NB4 (cell line): ENCODE data around the gene CCDC77.

Experiments
- DNase-seq: peaks from one replicate; pipeline ENCODE4 v3.0.0; 2010; ENCODE audit warnings: low read depth
- H3K4me3 ChIP-seq: one replicate; pipeline ENCODE4 v1.5.1; 2011; ENCODE audit warnings: mild to moderate bottlenecking, low read depth, low read length, moderate library complexity
- MYC ChIP-seq: IDR thresholded peaks from 2 replicates; pipeline ENCODE4 v1.6.1; 2011; ENCODE audit warnings: low read depth, low read length
- POLR2A ChIP-seq: IDR thresholded peaks from 2 replicates; pipeline ENCODE4 v1.6.1; 2011; ENCODE audit warnings: mild to moderate bottlenecking; ENCODE audit not compliant: insufficient read length; ENCODE audit errors: extremely low read depth
- TF ChIP-seq, protein P1 (sequence below): IDR thresholded peaks from one replicate; pipeline ENCODE4 v1.5.1; 2012; ENCODE audit warnings: low read depth, low read length
- TF ChIP-seq, protein P2 (sequence below): IDR thresholded peaks from 2 replicates; pipeline ENCODE4 v1.6.1; 2011; ENCODE audit warnings: low read depth, low read length

Gene CCDC77

DNA sequence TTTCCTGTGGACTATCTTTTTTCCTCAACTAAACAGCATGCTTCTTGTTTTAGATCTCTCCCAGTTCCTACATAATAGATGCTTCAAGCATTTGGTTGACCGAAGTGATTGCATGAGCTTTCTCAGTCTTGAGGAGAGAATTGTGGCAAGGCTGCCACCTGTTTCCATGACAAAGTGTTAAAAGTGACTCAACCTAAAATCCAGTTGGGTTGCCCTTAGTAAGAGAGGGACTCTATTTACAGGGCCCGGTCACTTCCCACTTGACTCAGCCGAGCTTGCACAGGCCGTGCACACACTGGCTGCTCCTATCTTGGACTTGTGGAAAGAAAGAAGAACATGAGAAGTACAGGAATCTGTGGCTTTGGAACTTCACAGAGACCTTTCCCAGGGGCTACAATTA is 56.2 kb downstream of the CCDC77 start:
- TF ChIP-seq, protein P1, sequence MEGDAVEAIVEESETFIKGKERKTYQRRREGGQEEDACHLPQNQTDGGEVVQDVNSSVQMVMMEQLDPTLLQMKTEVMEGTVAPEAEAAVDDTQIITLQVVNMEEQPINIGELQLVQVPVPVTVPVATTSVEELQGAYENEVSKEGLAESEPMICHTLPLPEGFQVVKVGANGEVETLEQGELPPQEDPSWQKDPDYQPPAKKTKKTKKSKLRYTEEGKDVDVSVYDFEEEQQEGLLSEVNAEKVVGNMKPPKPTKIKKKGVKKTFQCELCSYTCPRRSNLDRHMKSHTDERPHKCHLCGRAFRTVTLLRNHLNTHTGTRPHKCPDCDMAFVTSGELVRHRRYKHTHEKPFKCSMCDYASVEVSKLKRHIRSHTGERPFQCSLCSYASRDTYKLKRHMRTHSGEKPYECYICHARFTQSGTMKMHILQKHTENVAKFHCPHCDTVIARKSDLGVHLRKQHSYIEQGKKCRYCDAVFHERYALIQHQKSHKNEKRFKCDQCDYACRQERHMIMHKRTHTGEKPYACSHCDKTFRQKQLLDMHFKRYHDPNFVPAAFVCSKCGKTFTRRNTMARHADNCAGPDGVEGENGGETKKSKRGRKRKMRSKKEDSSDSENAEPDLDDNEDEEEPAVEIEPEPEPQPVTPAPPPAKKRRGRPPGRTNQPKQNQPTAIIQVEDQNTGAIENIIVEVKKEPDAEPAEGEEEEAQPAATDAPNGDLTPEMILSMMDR: no peak
- TF ChIP-seq, protein P2, sequence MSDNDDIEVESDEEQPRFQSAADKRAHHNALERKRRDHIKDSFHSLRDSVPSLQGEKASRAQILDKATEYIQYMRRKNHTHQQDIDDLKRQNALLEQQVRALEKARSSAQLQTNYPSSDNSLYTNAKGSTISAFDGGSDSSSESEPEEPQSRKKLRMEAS: no peak
- TF ChIP-seq MYC (no peak), POLR2A (no peak)
- no peak overlapping the region for H3K4me3 ChIP-seq
- no peak for DNase-seq

DNA sequence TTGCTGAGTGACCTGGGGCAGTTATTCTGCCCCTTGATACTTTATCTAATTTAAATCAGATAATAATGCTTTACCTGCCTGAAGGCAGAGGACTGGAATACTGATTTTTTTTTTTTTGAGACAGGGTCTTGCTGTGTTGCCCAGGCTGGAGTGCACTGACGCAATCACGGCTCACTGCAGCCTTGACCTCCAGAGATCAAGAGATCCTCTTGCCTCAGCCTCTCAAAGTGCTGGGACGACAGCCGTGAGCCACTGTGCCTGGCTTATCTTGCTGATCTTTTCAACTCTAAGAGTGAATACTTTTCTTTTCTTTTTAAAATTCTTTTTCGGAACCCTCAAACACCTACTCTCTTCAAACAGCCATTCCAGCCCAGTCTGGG is 57.6 kb downstream of the CCDC77 start:
- no peak for TF ChIP-seq MYC
- TF ChIP-seq POLR2A: no peak
- TF ChIP-seq, protein P2: no peak
- TF ChIP-seq, protein P1: no peak
- no peak overlapping the region for H3K4me3 ChIP-seq
- no peak for DNase-seq

DNA sequence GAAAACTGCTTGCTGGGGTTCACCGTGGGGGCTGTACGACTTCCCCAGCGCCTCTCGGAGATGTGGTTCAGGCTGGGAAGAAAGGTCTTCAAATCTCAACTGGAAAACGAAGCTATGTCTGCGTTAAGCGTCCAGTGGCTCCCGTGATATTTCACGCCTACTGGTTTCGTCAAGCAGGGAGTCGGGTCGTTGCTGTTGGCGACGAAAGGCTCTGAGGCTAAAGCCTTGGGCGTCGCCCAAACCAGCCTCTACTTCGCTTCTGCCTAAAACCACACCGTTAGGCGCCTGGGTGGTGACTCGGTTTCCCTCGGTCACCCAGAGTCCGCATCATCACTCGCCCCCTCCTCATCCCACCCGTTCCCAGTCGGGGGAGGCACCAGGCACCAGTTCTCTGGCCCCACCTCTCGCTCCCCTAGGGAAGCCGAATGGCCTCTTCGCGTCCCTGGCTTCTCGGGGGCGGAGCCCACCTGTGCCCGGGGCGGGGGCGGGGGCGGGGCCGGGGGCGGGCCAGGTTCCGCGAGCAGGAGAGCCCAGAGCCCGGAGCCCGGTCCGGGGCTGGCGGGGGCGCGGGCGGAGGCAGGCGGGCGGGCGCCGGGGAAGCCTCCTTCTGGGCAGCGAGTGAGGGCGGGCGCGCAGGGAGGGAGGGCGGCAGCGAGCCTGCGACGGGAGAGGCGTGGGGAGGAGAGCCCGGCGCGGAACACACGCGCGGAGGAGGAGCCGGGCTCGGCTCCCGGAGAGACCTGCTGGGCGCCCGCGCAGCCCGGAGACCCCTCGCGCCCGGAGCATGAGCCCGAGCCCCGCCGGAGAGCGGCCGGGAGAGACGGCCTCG is 58.2 kb downstream of the CCDC77 start, which contains the start of gene B4GALNT3:
Gene B4GALNT3, plus strand, starts transcription at position 510 of the 829 bp plus-strand sequence. CDS start 438 bp downstream, outside the sequence.
- DNase-seq: peak; percentile 47
- no peak for TF ChIP-seq MYC
- TF ChIP-seq, protein P1: no peak
- TF ChIP-seq, protein P2: no peak
- TF ChIP-seq POLR2A: no peak
- H3K4me3 ChIP-seq: peak within 1 kb of the TSS; percentile 28

DNA sequence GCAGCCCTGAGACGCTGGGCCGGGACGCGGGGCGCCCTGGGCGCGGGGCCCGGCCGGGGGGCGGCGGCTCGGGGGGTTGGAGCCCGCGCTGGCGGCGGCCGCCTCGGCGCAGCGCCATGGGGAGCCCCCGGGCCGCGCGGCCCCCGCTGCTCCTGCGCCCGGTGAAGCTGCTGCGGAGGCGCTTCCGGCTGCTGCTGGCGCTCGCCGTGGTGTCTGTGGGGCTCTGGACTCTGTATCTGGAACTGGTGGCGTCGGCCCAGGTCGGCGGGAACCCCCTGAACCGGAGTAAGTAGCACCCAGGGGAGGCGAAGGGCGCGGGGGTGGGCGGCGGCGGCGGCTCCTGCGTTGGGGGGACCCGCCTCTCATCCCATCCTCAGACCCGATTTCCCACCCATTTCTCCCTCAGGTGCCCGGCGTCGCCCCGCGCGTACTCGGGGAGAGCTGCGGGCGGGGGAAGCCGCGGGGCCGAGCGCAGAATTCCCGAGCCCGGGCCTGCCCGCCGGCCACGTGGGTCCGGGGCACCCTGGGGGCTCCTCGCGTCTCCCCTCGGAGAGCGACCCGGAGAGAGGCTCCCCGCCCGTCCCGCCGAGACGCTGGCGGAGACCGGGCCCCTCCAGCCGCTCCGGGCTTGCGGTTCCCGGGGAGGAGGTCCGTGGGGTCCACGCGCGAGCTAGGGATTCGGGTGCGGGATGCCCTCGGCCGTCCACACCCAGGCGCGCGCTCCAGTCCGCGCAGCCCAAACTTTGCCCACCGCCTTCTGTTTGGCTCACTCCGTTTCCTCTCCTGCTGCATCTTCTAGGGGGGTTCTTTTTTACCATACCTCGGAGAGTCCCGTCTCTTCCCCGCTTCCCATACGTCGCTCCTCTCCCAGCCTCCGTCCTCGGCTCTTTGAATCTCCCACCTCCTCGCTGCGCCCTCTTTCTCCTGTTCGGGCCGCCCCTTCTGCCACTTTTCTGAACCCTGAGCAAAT is 59.1 kb downstream of the CCDC77 start:
- no peak overlapping the region for H3K4me3 ChIP-seq
- peak; percentile 25 for DNase-seq
- TF ChIP-seq, protein P1: no peak
- TF ChIP-seq, protein P2: no peak
- TF ChIP-seq MYC (no peak), POLR2A (no peak)

DNA sequence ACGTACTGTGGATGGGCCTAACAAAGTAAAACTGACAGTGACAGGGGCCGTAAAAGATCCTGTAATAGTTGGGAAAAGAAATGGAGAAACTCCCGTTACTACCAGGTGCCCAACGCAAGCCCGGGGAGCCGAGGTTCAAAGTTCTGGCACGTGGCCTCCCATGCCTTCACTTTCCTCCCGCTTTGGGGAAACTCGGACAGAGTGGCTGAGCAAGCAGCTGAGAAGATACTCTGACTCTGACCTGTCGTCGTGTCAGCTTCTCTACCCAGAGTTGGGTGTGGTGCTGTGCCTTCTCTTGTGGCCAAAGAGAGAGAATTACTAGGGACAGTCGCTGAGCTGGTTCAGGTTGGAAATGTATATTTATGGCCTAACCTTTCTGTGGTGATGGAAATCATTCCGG is 60.0 kb downstream of the CCDC77 start:
- no peak for DNase-seq
- H3K4me3 ChIP-seq: no peak overlapping the region
- TF ChIP-seq, protein P1: no peak
- TF ChIP-seq, protein P2: no peak
- TF ChIP-seq MYC (no peak), POLR2A (no peak)
